WTC11 (cell line): Measurements from ENCODE around the gene MYOG. TPM values are rescaled to one million over a fixed set of nuclear protein-coding genes. Genes with fewer than 3 reads are reported as not detected.

ENCODE experiments used
- ATAC-seq: fragments of 200-7000 bp; cut with Tn5 transposase; 2 replicates; pipeline ENCODE4 v1.10.0; 2021; ENCODE audit warnings: mild to moderate bottlenecking, moderate library complexity
- CTCF ChIA-PET: fragments of 300-600 bp; sonication (Branson Sonifier 250); formaldehyde crosslinking; loops from one replicate; lab custom pipeline; 2021; ENCODE audit warnings: antibody characterized with exemption; lab: Charles Lee
- POLR2A ChIA-PET: fragments of 350-600 bp; sonication (Branson Sonifier 250); formaldehyde crosslinking; loops from one replicate; lab custom pipeline; 2021; ENCODE audit warnings: antibody characterized with exemption; lab: Charles Lee
- DNase-seq: peaks from one replicate; pipeline ENCODE4 v3.0.0; 2021; ENCODE audit warnings: low spot score
- H3K27ac Mint-ChIP-seq: 2 replicates; pipeline ENCODE4 v1.8.0; 2021; ENCODE audit warnings: mixed read lengths
- H3K27me3 Mint-ChIP-seq: 2 replicates; pipeline ENCODE4 v1.8.0; 2021; ENCODE audit warnings: low read depth, mild to moderate bottlenecking, moderate library complexity, mixed read lengths
- H3K36me3 Mint-ChIP-seq: 2 replicates; pipeline ENCODE4 v1.8.0; 2021; ENCODE audit warnings: mixed read lengths
- H3K4me1 Mint-ChIP-seq: 2 replicates; pipeline ENCODE4 v1.8.0; 2022; ENCODE audit warnings: mixed read lengths
- H3K4me3 Mint-ChIP-seq: 2 replicates; pipeline ENCODE4 v1.8.0; 2021; ENCODE audit warnings: mild to moderate bottlenecking, moderate library complexity, mixed read lengths
- H3K9me3 Mint-ChIP-seq: 2 replicates; pipeline ENCODE4 v1.8.0; 2021; ENCODE audit warnings: mixed read lengths
- AFF4 ChIP-seq: sonication (generic); formaldehyde crosslinking; IDR thresholded peaks from 2 replicates; pipeline ENCODE4 v1.8.1; 2023; ENCODE audit warnings: mild to moderate bottlenecking, missing genetic modification reagents, borderline replicate concordance
- FOXP4 ChIP-seq: sonication (generic); formaldehyde crosslinking; IDR thresholded peaks from 2 replicates; pipeline ENCODE4 v1.8.0; 2022; ENCODE audit warnings: mild to moderate bottlenecking, missing genetic modification reagents
- MXD4 ChIP-seq: fragments of 250-450 bp; sonication (Bioruptor Pico); IDR thresholded peaks from 2 replicates; pipeline ENCODE4 v1.8.0; 2021; ENCODE audit warnings: mild to moderate bottlenecking, moderate library complexity, borderline replicate concordance
- NR3C1 ChIP-seq: sonication (generic); formaldehyde crosslinking; conservative IDR thresholded peaks from 2 replicates; pipeline ENCODE4 v1.8.1; 2023; ENCODE audit warnings: low read depth, mild to moderate bottlenecking, missing genetic modification reagents
- ZBTB21 ChIP-seq: sonication (generic); formaldehyde crosslinking; IDR thresholded peaks from 2 replicates; pipeline ENCODE4 v1.8.1; 2023; ENCODE audit warnings: mild to moderate bottlenecking, missing genetic modification reagents, borderline replicate concordance
- ZNF219 ChIP-seq: sonication (generic); formaldehyde crosslinking; IDR thresholded peaks from 2 replicates; pipeline ENCODE4 v1.8.0; 2023; ENCODE audit warnings: missing genetic modification reagents, mild to moderate bottlenecking, borderline replicate concordance
- ZNF317 ChIP-seq: sonication (generic); formaldehyde crosslinking; IDR thresholded peaks from 2 replicates; pipeline ENCODE4 v1.8.1; 2023; ENCODE audit warnings: low read depth, mild to moderate bottlenecking, moderate library complexity, missing genetic modification reagents, borderline replicate concordance
- total RNA-seq: library from RNA; stranded (reverse); gene quantifications from 3 replicates; pipeline ENCODE4 v1.2.3, GENCODE V29; 2021
- TF ChIP-seq, protein P1 (sequence below): sonication (generic); formaldehyde crosslinking; conservative IDR thresholded peaks from 2 replicates; pipeline ENCODE4 v1.8.1; 2022; ENCODE audit warnings: mild to moderate bottlenecking, missing genetic modification reagents
- TF ChIP-seq, protein P2 (sequence below): sonication (generic); formaldehyde crosslinking; IDR thresholded peaks from 2 replicates; pipeline ENCODE4 v1.8.0; 2022; ENCODE audit warnings: mild to moderate bottlenecking, missing genetic modification reagents
- TF ChIP-seq, protein P3 (sequence below): sonication (generic); formaldehyde crosslinking; IDR thresholded peaks from 2 replicates; pipeline ENCODE4 v1.8.1; 2023; ENCODE audit warnings: mild to moderate bottlenecking, missing genetic modification reagents, moderate library complexity
- TF ChIP-seq, protein P4 (sequence below): sonication (generic); formaldehyde crosslinking; IDR thresholded peaks from 2 replicates; pipeline ENCODE4 v1.8.1; 2023; ENCODE audit warnings: mild to moderate bottlenecking, missing genetic modification reagents, moderate library complexity

MYOG gene
- total RNA-seq, 1 experiment from 2014 or later = not detected

DNA sequence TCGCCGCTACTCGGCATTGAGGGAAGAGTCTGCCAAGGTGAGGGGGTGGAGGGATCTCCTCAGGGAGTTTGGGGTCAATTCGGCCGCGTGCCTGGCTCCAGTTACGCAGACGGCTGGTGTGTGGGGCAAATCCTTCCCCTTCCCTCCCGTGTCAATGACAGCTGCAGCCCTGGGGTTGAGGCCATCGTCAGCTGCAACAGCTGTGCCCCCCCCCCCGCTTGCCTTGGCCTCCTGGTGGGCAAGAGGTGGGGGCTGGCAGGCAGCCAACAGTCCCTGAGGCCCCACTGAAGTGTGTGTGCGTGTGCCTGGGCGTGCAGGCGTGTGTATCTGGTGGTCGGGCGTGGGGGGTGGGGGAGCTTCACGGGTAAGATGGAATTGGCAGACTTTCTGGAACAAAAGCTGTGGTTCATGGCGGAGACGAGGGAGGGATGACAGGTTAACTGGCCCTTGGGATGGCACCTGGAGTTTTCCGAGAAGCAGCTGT lies 33.9 kb downstream of the MYOG start:
- TF ChIP-seq, protein P1, sequence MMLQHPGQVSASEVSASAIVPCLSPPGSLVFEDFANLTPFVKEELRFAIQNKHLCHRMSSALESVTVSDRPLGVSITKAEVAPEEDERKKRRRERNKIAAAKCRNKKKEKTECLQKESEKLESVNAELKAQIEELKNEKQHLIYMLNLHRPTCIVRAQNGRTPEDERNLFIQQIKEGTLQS (CRISPR knock-in tag) = no peak
- 0 out of 2 replicates have a peak, but pooled peaks have one; percentile 21 for TF ChIP-seq FOXP4
- ChIA-PET CTCF (interaction anchor here (0.7 to 11.5 kb wide), 10 partner anchors 11 to 402 kb away, joined by 3 to 412 read pairs (median 5); no protein-coding TSS in a partner anchor), POLR2A (no interaction called here)
- Mint-ChIP-seq H3K9me3 (no peaks in the 10 kb centered on the region), H3K4me3 (no peak overlapping the region), H3K27me3 (no peaks in the 10 kb centered on the region), H3K27ac (no peak overlapping the region), H3K4me1 (peaks cover 63% of the 10 kb centered on the region), H3K36me3 (peaks cover 24% of the 10 kb centered on the region)
- ATAC-seq (no peak), DNase-seq (no peak)

DNA sequence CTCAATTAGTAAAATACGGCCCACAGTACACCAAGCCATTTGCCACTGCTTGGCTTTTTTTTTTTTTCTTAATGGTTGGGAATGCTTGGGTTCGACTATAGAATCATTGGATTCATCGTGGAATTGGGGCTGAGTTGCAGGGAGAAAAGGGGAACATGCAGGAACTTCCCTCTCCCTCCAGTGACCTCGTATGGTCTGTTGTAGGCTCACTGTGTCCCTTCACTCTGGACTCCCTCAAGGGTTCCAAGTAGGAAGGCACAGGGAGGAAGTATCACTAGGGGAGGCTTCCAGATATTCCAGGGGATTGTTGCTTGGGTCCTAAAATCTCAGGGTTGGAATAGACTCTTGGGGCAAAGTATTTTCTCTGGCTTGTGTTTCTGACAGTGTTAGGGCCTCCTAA lies 35.0 kb downstream of the MYOG start:
- H3K36me3 Mint-ChIP-seq = peaks cover 26% of the 10 kb centered on the region
- H3K9me3 Mint-ChIP-seq = no peaks in the 10 kb centered on the region
- CTCF ChIA-PET = interaction anchor here (1.0 to 11.5 kb wide), 4 partner anchors 10 to 76 kb away, joined by 3 to 412 read pairs (median 18); no protein-coding TSS in a partner anchor
- POLR2A ChIA-PET = no interaction called here
- H3K4me1 Mint-ChIP-seq = peaks cover 56% of the 10 kb centered on the region
- no peaks in the 10 kb centered on the region for H3K27me3 Mint-ChIP-seq
- H3K27ac Mint-ChIP-seq = no peak overlapping the region
- TF ChIP-seq, protein P2, sequence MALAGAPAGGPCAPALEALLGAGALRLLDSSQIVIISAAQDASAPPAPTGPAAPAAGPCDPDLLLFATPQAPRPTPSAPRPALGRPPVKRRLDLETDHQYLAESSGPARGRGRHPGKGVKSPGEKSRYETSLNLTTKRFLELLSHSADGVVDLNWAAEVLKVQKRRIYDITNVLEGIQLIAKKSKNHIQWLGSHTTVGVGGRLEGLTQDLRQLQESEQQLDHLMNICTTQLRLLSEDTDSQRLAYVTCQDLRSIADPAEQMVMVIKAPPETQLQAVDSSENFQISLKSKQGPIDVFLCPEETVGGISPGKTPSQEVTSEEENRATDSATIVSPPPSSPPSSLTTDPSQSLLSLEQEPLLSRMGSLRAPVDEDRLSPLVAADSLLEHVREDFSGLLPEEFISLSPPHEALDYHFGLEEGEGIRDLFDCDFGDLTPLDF (CRISPR knock-in tag) = no peak
- TF ChIP-seq ZNF219 (CRISPR knock-in tag) (no peak), AFF4 (CRISPR knock-in tag) (no peak), ZBTB21 (no peak), MXD4 (CRISPR knock-in tag) (no peak), ZNF317 (CRISPR knock-in tag) (no peak), NR3C1 (CRISPR knock-in tag) (no peak)
- TF ChIP-seq, protein P3, sequence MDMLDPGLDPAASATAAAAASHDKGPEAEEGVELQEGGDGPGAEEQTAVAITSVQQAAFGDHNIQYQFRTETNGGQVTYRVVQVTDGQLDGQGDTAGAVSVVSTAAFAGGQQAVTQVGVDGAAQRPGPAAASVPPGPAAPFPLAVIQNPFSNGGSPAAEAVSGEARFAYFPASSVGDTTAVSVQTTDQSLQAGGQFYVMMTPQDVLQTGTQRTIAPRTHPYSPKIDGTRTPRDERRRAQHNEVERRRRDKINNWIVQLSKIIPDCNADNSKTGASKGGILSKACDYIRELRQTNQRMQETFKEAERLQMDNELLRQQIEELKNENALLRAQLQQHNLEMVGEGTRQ = no peak
- TF ChIP-seq, protein P4, sequence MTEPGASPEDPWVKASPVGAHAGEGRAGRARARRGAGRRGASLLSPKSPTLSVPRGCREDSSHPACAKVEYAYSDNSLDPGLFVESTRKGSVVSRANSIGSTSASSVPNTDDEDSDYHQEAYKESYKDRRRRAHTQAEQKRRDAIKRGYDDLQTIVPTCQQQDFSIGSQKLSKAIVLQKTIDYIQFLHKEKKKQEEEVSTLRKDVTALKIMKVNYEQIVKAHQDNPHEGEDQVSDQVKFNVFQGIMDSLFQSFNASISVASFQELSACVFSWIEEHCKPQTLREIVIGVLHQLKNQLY (CRISPR knock-in tag) = no peak
- no peak for ATAC-seq
- H3K4me3 Mint-ChIP-seq = no peak overlapping the region
- no peak for DNase-seq
